Hematopoietic multipotent progenitor cell treated with erythropoietin and hydrocortisone succinate and interleukin-3 and kit ligand, for 17 days (in vitro differentiated cells): ENCODE results near the gene MTCP1.
A peak's percentile ranks its signal among the peaks of the same experiment; 100 is the strongest.

Source experiments
- DNase-seq: peaks from one replicate; pipeline ENCODE4 v3.0.0-alpha.2; 2015; ENCODE audit warnings: low spot score

MTCP1 gene

GRCh38 chrX:155053656-155054055 is 17.3 kb downstream of the MTCP1 start:
- no peak for DNase-seq

GRCh38 chrX:155052738-155053498 is 18.0 kb downstream of the MTCP1 start:
- DNase-seq = no peak

- peak; percentile 68 for DNase-seq
Observed at GRCh38 chrX:155048977-155049619, 21.8 kb downstream of the MTCP1 start.

GRCh38 chrX:155046811-155047528 is 24.0 kb downstream of the MTCP1 start:
- DNase-seq = no peak

- DNase-seq = no peak
Observed at GRCh38 chrX:155046129-155046810, 24.7 kb downstream of the MTCP1 start.

GRCh38 chrX:155035688-155036087 is 35.2 kb downstream of the MTCP1 start:
- DNase-seq = no peak

GRCh38 chrX:155031657-155032056 is 39.3 kb downstream of the MTCP1 start:
- DNase-seq = no peak

GRCh38 chrX:155028877-155029291 is 42.1 kb downstream of the MTCP1 start:
- DNase-seq = no peak

GRCh38 chrX:155028129-155028528 is 42.8 kb downstream of the MTCP1 start:
- DNase-seq = peak; percentile 6

- DNase-seq = peak; percentile 56
Observed at GRCh38 chrX:155027509-155028066, 43.3 kb downstream of the MTCP1 start.

GRCh38 chrX:155026727-155027508 is 44.0 kb downstream of the MTCP1 start, which contains the start of gene FUNDC2:
FUNDC2 (plus strand) TSS chrX:155026844; CDS start chrX:155026939, 95 bp downstream.
- peak; percentile 95 for DNase-seq

GRCh38 chrX:155026420-155026726 is 44.6 kb downstream of the MTCP1 start:
- no peak for DNase-seq

- DNase-seq = no peak
Observed at GRCh38 chrX:155023907-155024833, 46.8 kb downstream of the MTCP1 start.

GRCh38 chrX:155022585-155022984 is 48.4 kb downstream of the MTCP1 start, which contains the start of gene F8:
F8 (minus strand) TSS chrX:155022723; CDS start chrX:155022552, 171 bp downstream.
- no peak for DNase-seq

GRCh38 chrX:155020591-155020990 is 50.3 kb downstream of the MTCP1 start:
- no peak for DNase-seq
